HG03097 (cell line): ENCODE results near the gene OR2G3.

Source experiments
- ATAC-seq: cut with Tn5 transposase; IDR thresholded peaks from one replicate; pipeline ENCODE4 v1.9.1; 2021; ENCODE audit not compliant: unreplicated experiment, low FRiP score

Gene OR2G3

GRCh38 chr1:247605286-247605685 lies at the start of gene OR2G3:
TSS of gene OR2G3 (plus strand) at chr1:247605586. CDS start at chr1:247605586, 0 bp downstream.
- ATAC-seq = no peak

GRCh38 chr1:247557926-247558674 lies 47.3 kb upstream of the OR2G3 start:
- ATAC-seq = no peak

GRCh38 chr1:247561711-247562110 lies 43.7 kb upstream of the OR2G3 start:
- no peak for ATAC-seq

GRCh38 chr1:247562198-247562597 lies 43.2 kb upstream of the OR2G3 start:
- no peak for ATAC-seq

GRCh38 chr1:247574236-247574635 lies 31.1 kb upstream of the OR2G3 start:
- no peak for ATAC-seq

- ATAC-seq = no peak
Observed at GRCh38 chr1:247574664-247575063, 30.7 kb upstream of the OR2G3 start.

GRCh38 chr1:247576514-247576913 lies 28.9 kb upstream of the OR2G3 start:
- ATAC-seq = no peak

GRCh38 chr1:247578946-247579460 lies 26.4 kb upstream of the OR2G3 start:
- ATAC-seq = no peak

- no peak for ATAC-seq
Observed at GRCh38 chr1:247588060-247588459, 17.3 kb upstream of the OR2G3 start, which contains the start of gene OR2G2. TSS of gene OR2G2 (plus strand) at chr1:247588360. CDS start at chr1:247588360, 0 bp downstream.

- ATAC-seq = no peak
Observed at GRCh38 chr1:247613405-247613804, 8.0 kb downstream of the OR2G3 start.

GRCh38 chr1:247614625-247615024 lies 9.2 kb downstream of the OR2G3 start:
- ATAC-seq = no peak

- ATAC-seq = no peak
Observed at GRCh38 chr1:247627951-247628350, 22.6 kb downstream of the OR2G3 start.

GRCh38 chr1:247638011-247638410 lies 32.6 kb downstream of the OR2G3 start:
- no peak for ATAC-seq

GRCh38 chr1:247638781-247639180 lies 33.4 kb downstream of the OR2G3 start:
- no peak for ATAC-seq

GRCh38 chr1:247639381-247639981 lies 34.1 kb downstream of the OR2G3 start:
- no peak for ATAC-seq

GRCh38 chr1:247642742-247643141 lies 37.4 kb downstream of the OR2G3 start:
- ATAC-seq = no peak

- no peak for ATAC-seq
Observed at GRCh38 chr1:247646867-247647266, 41.5 kb downstream of the OR2G3 start.

GRCh38 chr1:247647864-247648263 lies 42.5 kb downstream of the OR2G3 start:
- ATAC-seq = no peak

GRCh38 chr1:247653040-247653439 lies 47.7 kb downstream of the OR2G3 start:
- ATAC-seq = no peak
